H1 (cell line): Measurements from ENCODE around the gene LEUTX. TPM values are rescaled to one million over a fixed set of nuclear protein-coding genes. Genes with fewer than 3 reads are reported as not detected.

Experiments used
- CTCF ChIA-PET: fragments of 300-600 bp; sonication (Branson Sonifier 250); formaldehyde crosslinking; loops from one replicate; lab custom pipeline; 2021; ENCODE audit not compliant: partially characterized antibody; lab: Charles Lee
- POLR2A ChIA-PET: fragments of 300-600 bp; sonication (Branson Sonifier 250); formaldehyde crosslinking; loops from one replicate; lab custom pipeline; 2021; ENCODE audit warnings: inconsistent platforms; ENCODE audit not compliant: partially characterized antibody; lab: Charles Lee
- DNase-seq, 2 experiments: peaks; one replicate each; pipeline versions ENCODE4 v3.0.0 to v3.0.0-alpha.2; 2010 to 2022; ENCODE audit warnings: low spot score in 2 of 2, low read depth in 1 of 2, mixed read lengths in 1 of 2
- FAIRE-seq: peaks from 2 replicates; lab custom pipeline; 2011; peaks lifted over from hg19 to GRCh38; lab: Jason Lieb, UNC
- H2AFZ ChIP-seq: 2 replicates; pipeline ENCODE4 v1.8.1; 2012; ENCODE audit warnings: low read length, inconsistent platforms
- H2AK5ac ChIP-seq: 2 replicates; pipeline ENCODE4 v1.6.1; 2013; ENCODE audit warnings: low read depth, low read length
- H2BK120ac ChIP-seq: replicated peaks from 2 replicates; pipeline ENCODE3; 2013; ENCODE audit warnings: low read depth, low read length, inconsistent platforms
- H2BK12ac ChIP-seq: 2 replicates; pipeline ENCODE4 v1.6.1; 2013; ENCODE audit warnings: low read depth, low read length
- H2BK15ac ChIP-seq: 2 replicates; pipeline ENCODE4 v1.6.1; 2013; ENCODE audit warnings: low read length
- H2BK20ac ChIP-seq: 2 replicates; pipeline ENCODE4 v1.6.1; 2013; ENCODE audit warnings: low read length
- H2BK5ac ChIP-seq: 2 replicates; pipeline ENCODE4 v1.6.1; 2013; ENCODE audit warnings: low read depth, low read length
- H3K14ac ChIP-seq: 2 replicates; pipeline ENCODE4 v1.6.1; 2013; ENCODE audit warnings: inconsistent platforms; ENCODE audit not compliant: insufficient read length
- H3K18ac ChIP-seq: 2 replicates; pipeline ENCODE4 v1.6.1; 2013; ENCODE audit warnings: low read length; ENCODE audit errors: extremely low read depth
- H3K23ac ChIP-seq: 2 replicates; pipeline ENCODE4 v1.6.1; 2013; ENCODE audit warnings: inconsistent platforms; ENCODE audit not compliant: insufficient read length
- H3K23me2 ChIP-seq: 2 replicates; pipeline ENCODE4 v1.6.1; 2013; ENCODE audit warnings: low read depth, low read length
- H3K27ac ChIP-seq: 2 replicates; pipeline ENCODE4 v1.6.1; 2011; ENCODE audit warnings: low read depth, low read length, inconsistent platforms
- H3K27me3 ChIP-seq, 4 experiments: replicated peaks in 1 of 4; 1 replicate in 1 of 4; 2 replicates in 3 of 4; pipeline versions ENCODE4 v1.6.1 to v1.8.1; 2011 to 2013; ENCODE audit warnings: low read length in 3 of 4, mild to moderate bottlenecking in 3 of 4, inconsistent platforms in 2 of 4, mixed read lengths in 2 of 4, moderate library complexity in 1 of 4; ENCODE audit not compliant: control insufficient read depth in 3 of 4, insufficient read depth in 3 of 4; ENCODE audit errors: extremely low read depth in 1 of 4
- H3K36me3 ChIP-seq, 4 experiments: 2 replicates each; pipeline versions ENCODE4 v1.6.1 to v1.8.1; 2011 to 2013; ENCODE audit warnings: mild to moderate bottlenecking in 4 of 4, low read length in 3 of 4, moderate library complexity in 2 of 4, control low read depth in 1 of 4, inconsistent platforms in 1 of 4; ENCODE audit not compliant: insufficient read depth in 4 of 4, control insufficient read depth in 2 of 4
- H3K4ac ChIP-seq: replicated peaks from 2 replicates; pipeline ENCODE3; 2013; ENCODE audit warnings: low read length, low read depth, mixed read lengths, inconsistent platforms; ENCODE audit not compliant: insufficient read length
- H3K4me1 ChIP-seq, 4 experiments: replicated peaks in 1 of 4; 1 replicate in 1 of 4; 2 replicates in 3 of 4; pipeline versions ENCODE4 v1.6.1 to v1.8.1; 2011 to 2013; ENCODE audit warnings: low read length in 3 of 4, inconsistent platforms in 2 of 4, mixed read lengths in 1 of 4; ENCODE audit not compliant: insufficient read depth in 4 of 4, control insufficient read depth in 3 of 4
- H3K4me2 ChIP-seq, 2 experiments: 2 replicates each; pipeline versions ENCODE4 v1.6.1 to v1.8.1; 2011 to 2013; ENCODE audit warnings: low read depth in 2 of 2, low read length in 2 of 2, control low read depth in 1 of 2, inconsistent platforms in 1 of 2, mild to moderate bottlenecking in 1 of 2; ENCODE audit not compliant: insufficient read depth in 1 of 2
- H3K4me3 ChIP-seq, 4 experiments: fragments of 200-600, 300-600 bp in 1 of 4; sonication (generic), shearing (Covaris generic), sonication (Bioruptor Twin) in 1 of 4; 2 replicates each; pipeline versions ENCODE4 v1.5.1 to v1.8.1; 2011 to 2016; ENCODE audit warnings: low read length in 4 of 4, low read depth in 3 of 4, control low read depth in 2 of 4, inconsistent platforms in 2 of 4, mild to moderate bottlenecking in 2 of 4, mixed read lengths in 1 of 4, moderate library complexity in 1 of 4; ENCODE audit not compliant: insufficient read depth in 2 of 4; ENCODE audit errors: extremely low read depth in 1 of 4
- H3K56ac ChIP-seq: replicated peaks from 2 replicates; pipeline ENCODE3; 2013; ENCODE audit warnings: low read depth, mild to moderate bottlenecking, mixed read lengths, low read length, inconsistent platforms; ENCODE audit not compliant: insufficient read length
- H3K79me1 ChIP-seq: 2 replicates; pipeline ENCODE4 v1.6.1; 2013; ENCODE audit warnings: low read depth, low read length, control low read depth
- H3K79me2 ChIP-seq, 2 experiments: 2 replicates each; pipeline versions ENCODE4 v1.6.1 to v1.8.1; 2012 to 2013; ENCODE audit warnings: low read length in 2 of 2, mild to moderate bottlenecking in 2 of 2, inconsistent platforms in 1 of 2; ENCODE audit not compliant: insufficient read depth in 2 of 2, control insufficient read depth in 1 of 2
- H3K9ac ChIP-seq, 4 experiments: replicated peaks in 1 of 4; 1 replicate in 1 of 4; 2 replicates in 3 of 4; pipeline versions ENCODE4 v1.6.1 to v1.8.1; 2011 to 2013; ENCODE audit warnings: low read depth in 3 of 4, low read length in 3 of 4, control low read depth in 2 of 4, mild to moderate bottlenecking in 2 of 4, moderate library complexity in 2 of 4, inconsistent platforms in 1 of 4; ENCODE audit errors: extremely low read depth in 1 of 4
- H3K9me3 ChIP-seq, 2 experiments: 2 replicates each; pipeline versions ENCODE4 v1.6.1 to v1.8.1; 2012 to 2013; ENCODE audit warnings: mild to moderate bottlenecking in 2 of 2, moderate library complexity in 2 of 2, control low read depth in 1 of 2, inconsistent platforms in 1 of 2, low read depth in 1 of 2, low read length in 1 of 2, mixed read lengths in 1 of 2; ENCODE audit not compliant: insufficient read depth in 2 of 2
- H4K20me1 ChIP-seq, 2 experiments: replicated peaks in 1 of 2; 2 replicates each; pipeline versions ENCODE3 to v1.8.1; 2011 to 2013; ENCODE audit warnings: inconsistent platforms in 2 of 2, low read length in 2 of 2, mild to moderate bottlenecking in 1 of 2; ENCODE audit not compliant: insufficient read depth in 2 of 2, control insufficient read depth in 1 of 2
- H4K5ac ChIP-seq: 2 replicates; pipeline ENCODE4 v1.6.1; 2013; ENCODE audit warnings: low read length, low read depth, mixed read lengths, inconsistent platforms; ENCODE audit not compliant: insufficient read length
- H4K8ac ChIP-seq: 2 replicates; pipeline ENCODE4 v1.8.0; 2013; ENCODE audit warnings: mild to moderate bottlenecking, moderate library complexity, low read length, inconsistent platforms; ENCODE audit not compliant: insufficient read depth; ENCODE audit errors: extremely low read depth
- H4K91ac ChIP-seq: replicated peaks from 2 replicates; pipeline ENCODE3; 2013; ENCODE audit warnings: low read length, mixed read lengths, inconsistent platforms; ENCODE audit not compliant: insufficient read length
- CEBPB ChIP-seq: IDR thresholded peaks from 2 replicates; pipeline ENCODE4 v1.6.1; 2012; ENCODE audit warnings: low read depth, low read length
- CHD1 ChIP-seq: IDR thresholded peaks from 2 replicates; pipeline ENCODE4 v1.6.1; 2012; ENCODE audit warnings: low read depth, low read length, improper control_type of control experiment
- FOSL1 ChIP-seq: IDR thresholded peaks from 2 replicates; pipeline ENCODE4 v1.6.1; 2011; ENCODE audit warnings: mild to moderate bottlenecking, low read depth, low read length, moderate library complexity; ENCODE audit not compliant: insufficient read depth
- SIRT6 ChIP-seq: IDR thresholded peaks from one replicate; pipeline ENCODE4 v1.7.1; 2012; ENCODE audit warnings: low read length, inconsistent platforms
- SP2 ChIP-seq: IDR thresholded peaks from 2 replicates; pipeline ENCODE4 v1.6.1; 2012; ENCODE audit warnings: mild to moderate bottlenecking, low read length, inconsistent platforms
- SRF ChIP-seq: IDR thresholded peaks from 2 replicates; pipeline ENCODE4 v1.6.1; 2011; ENCODE audit warnings: mild to moderate bottlenecking, low read depth, low read length, moderate library complexity
- TBP ChIP-seq: IDR thresholded peaks from 2 replicates; pipeline ENCODE4 v1.6.1; 2011; ENCODE audit warnings: low read depth, low read length, improper control_type of control experiment
- WGBS, 2 experiments: shearing (Covaris generic) in 1 of 2; methylation state at CpG; one replicate each; pipeline versions ENCODE4 v1.1.6 to v1.1.7; 2013 to 2015; ENCODE audit warnings: low lambda C conversion rate in 2 of 2, mixed read lengths in 2 of 2, inconsistent platforms in 1 of 2, low coverage in 1 of 2, missing lambda C conversion rate in 1 of 2; ENCODE audit not compliant: insufficient replicate concordance in 2 of 2, insufficient coverage in 1 of 2, insufficient read length in 1 of 2; ENCODE audit errors: extremely low coverage in 1 of 2, missing lambda C conversion rate in 1 of 2; 5-methylcytosine and 5-hydroxymethylcytosine counted together
- polyA plus RNA-seq, 7 experiments: library from polyadenylated mRNA; depleted of rRNA in 3 of 7; stranded (reverse) in 5 of 7; unstranded in 2 of 7; fragments of >200 nt in 5 of 7; fragments of 200-250 nt in 2 of 7; gene quantifications; 1 replicate in 5 of 7; 2 replicates in 1 of 7; 4 replicates in 1 of 7; pipeline versions ENCODE4 v1.2.1 to v1.2.3, GENCODE V29; 2011 to 2013; ENCODE audit warnings: missing spikeins in 2 of 7, mixed read lengths in 2 of 7
- total RNA-seq: library from RNA; stranded (reverse); fragmentation: NEBNext Ultra II Directional; extraction: Animal tissue kit (Norgen Biotek cat#: 25700); gene quantifications from 2 replicates; pipeline ENCODE4 v1.2.1, GENCODE V29; 2021
- TF ChIP-seq, protein P1 (sequence below): IDR thresholded peaks from 2 replicates; pipeline ENCODE4 v1.6.1; 2011; ENCODE audit warnings: low read length, improper control_type of control experiment
- TF ChIP-seq, protein P2 (sequence below): IDR thresholded peaks from 2 replicates; pipeline ENCODE4 v1.6.1; 2012; ENCODE audit warnings: inconsistent platforms
- TF ChIP-seq, protein P3 (sequence below): IDR thresholded peaks from 2 replicates; pipeline ENCODE4 v1.6.1; 2011; ENCODE audit warnings: low read depth, mild to moderate bottlenecking, low read length; ENCODE audit not compliant: insufficient read depth

LEUTX gene
- total and polyA plus RNA-seq, 2 of the 8 experiments (the other 6 are each of a cell fraction or from before 2014, with no cell fraction given): not detected

DNA sequence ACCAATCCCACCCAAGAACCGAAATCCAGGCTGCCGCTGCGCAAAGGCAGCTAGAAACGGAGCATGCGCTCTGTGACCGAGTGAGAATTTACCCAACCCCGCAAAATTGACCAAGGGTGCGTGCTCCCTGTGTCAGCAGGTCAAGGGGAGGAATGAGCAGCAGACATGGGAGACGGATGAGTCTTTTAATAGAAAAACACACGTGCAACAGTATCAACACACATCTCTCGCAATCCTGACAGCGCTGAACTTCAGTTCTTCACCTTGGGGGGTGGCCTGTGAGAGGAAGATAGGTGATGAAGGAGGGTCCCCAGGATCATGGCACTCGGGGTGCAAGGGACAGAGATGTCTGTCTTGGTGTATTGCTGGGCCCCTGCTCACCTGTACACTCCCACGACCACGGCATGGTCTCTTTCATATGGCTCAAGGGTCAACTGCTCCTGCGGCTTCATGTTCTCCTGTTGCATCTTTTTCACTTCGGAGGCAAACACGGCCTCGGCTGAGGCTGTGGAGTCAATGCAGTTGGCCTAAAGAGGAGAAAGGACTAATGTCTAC, 55.7 kb downstream of the LEUTX start:
- POLR2A ChIA-PET: interaction anchor here (0.8 to 2.2 kb wide), 12 partner anchors 10 to 609 kb away, joined by 3 to 31 read pairs (median 3); partner anchors contain the start of genes EID2B and FBL
- Histone ChIP-seq H3K56ac (no peak overlapping the region), H4K20me1 (peaks cover 9 to 15% of the 10 kb centered on the region in 2 experiments), H3K4me1 (peaks cover 0 to 10% (median 4%) of the 10 kb centered on the region in 4 experiments; a peak in 5 of 7 replicates), H3K79me2 (peaks cover 4 to 26% of the 10 kb centered on the region in 2 experiments), H3K36me3 (peaks cover 46 to 65% (median 61%) of the 10 kb centered on the region in 4 experiments), H2AK5ac (no peak overlapping the region), H3K4ac (no peak overlapping the region), H2BK120ac (no peak overlapping the region), H4K5ac (no peak overlapping the region), H2BK12ac (0 out of 2 replicates have a peak overlapping the region, but pooled peaks have one; percentile 17), H4K91ac (no peak overlapping the region), H2BK20ac (no peak overlapping the region), H3K9me3 (no peaks in the 10 kb centered on the region), H3K18ac (0 out of 2 replicates have a peak overlapping the region, but pooled peaks have one; percentile 48), H3K27ac (no peak overlapping the region), H2BK15ac (no peak overlapping the region), H3K23me2 (peaks cover 3% of the 10 kb centered on the region; the same call in 1 of the 2 replicates), H3K4me2 (peak overlapping the region; percentile 21 to 40), H2AFZ (0 out of 2 replicates have a peak overlapping the region, but pooled peaks have one; percentile 25), H3K9ac (no peak overlapping the region; a peak in 4 of 7 replicates), H3K23ac (no peak overlapping the region), H4K8ac (no peak overlapping the region; the same call in 1 of the 2 replicates), H2BK5ac (peak overlapping the region; percentile 10; the same call in 1 of the 2 replicates), H3K14ac (no peak overlapping the region), H3K27me3 (no peaks in the 10 kb centered on the region), H3K4me3 (peak overlapping the region in 1 of 4 experiments; percentile 83; a peak in 4 of 8 replicates), H3K79me1 (peaks cover 10% of the 10 kb centered on the region)
- peak; percentile 78 for FAIRE-seq
- TF ChIP-seq FOSL1: no peak
- TF ChIP-seq, protein P1, sequence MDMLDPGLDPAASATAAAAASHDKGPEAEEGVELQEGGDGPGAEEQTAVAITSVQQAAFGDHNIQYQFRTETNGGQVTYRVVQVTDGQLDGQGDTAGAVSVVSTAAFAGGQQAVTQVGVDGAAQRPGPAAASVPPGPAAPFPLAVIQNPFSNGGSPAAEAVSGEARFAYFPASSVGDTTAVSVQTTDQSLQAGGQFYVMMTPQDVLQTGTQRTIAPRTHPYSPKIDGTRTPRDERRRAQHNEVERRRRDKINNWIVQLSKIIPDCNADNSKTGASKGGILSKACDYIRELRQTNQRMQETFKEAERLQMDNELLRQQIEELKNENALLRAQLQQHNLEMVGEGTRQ: no peak
- TF ChIP-seq SRF: no peak
- TF ChIP-seq, protein P2, sequence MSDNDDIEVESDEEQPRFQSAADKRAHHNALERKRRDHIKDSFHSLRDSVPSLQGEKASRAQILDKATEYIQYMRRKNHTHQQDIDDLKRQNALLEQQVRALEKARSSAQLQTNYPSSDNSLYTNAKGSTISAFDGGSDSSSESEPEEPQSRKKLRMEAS: no peak
- no peak for TF ChIP-seq TBP
- TF ChIP-seq CEBPB: no peak
- TF ChIP-seq SP2: no peak
- TF ChIP-seq CHD1: no peak
- no peak for TF ChIP-seq SIRT6
- TF ChIP-seq, protein P3, sequence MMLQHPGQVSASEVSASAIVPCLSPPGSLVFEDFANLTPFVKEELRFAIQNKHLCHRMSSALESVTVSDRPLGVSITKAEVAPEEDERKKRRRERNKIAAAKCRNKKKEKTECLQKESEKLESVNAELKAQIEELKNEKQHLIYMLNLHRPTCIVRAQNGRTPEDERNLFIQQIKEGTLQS: no peak
- no peak for DNase-seq
- CTCF ChIA-PET: interaction anchor here (0.6 to 2.2 kb wide), 5 partner anchors 9 to 116 kb away, joined by 3 to 21 read pairs (median 4); no protein-coding TSS in a partner anchor
- WGBS, 2 experiments: 49% methylated on average over 19 of the region's 19 CpGs; no CpG with 5 or more reads in 1 of the 2 experiments
